Liver (tissue), 9 donors: ENCODE results near the gene TREML2. TPM values are rescaled to one million over a fixed set of nuclear protein-coding genes. Genes with fewer than 3 reads are reported as not detected.

Experiments
- DNase-seq: peaks from one replicate; pipeline ENCODE4 v3.0.0-alpha.2; 2017; ENCODE audit warnings: low spot score
- H3K27ac ChIP-seq, 2 donors: one replicate each; pipeline ENCODE4 v1.7.0; 2013; ENCODE audit warnings: inconsistent platforms in 2 of 2, low read length in 2 of 2, control low read depth in 1 of 2, low read depth in 1 of 2, mild to moderate bottlenecking in 1 of 2
- H3K27me3 ChIP-seq, 4 donors: one replicate each; pipeline versions ENCODE4 v1.6.1 to v1.7.0; 2013; ENCODE audit warnings: low read length in 3 of 4, inconsistent platforms in 1 of 4, mild to moderate bottlenecking in 1 of 4, moderate library complexity in 1 of 4; ENCODE audit not compliant: control insufficient read depth in 4 of 4, insufficient read depth in 4 of 4
- H3K36me3 ChIP-seq, 4 donors: one replicate each; pipeline versions ENCODE4 v1.6.1 to v1.7.0; 2013; ENCODE audit warnings: low read length in 3 of 4, mild to moderate bottlenecking in 3 of 4, low read depth in 1 of 4, moderate library complexity in 1 of 4; ENCODE audit not compliant: control insufficient read depth in 4 of 4, insufficient read depth in 3 of 4
- H3K4me1 ChIP-seq, 4 donors: one replicate each; pipeline versions ENCODE4 v1.6.1 to v1.7.0; 2013; ENCODE audit warnings: low read length in 3 of 4, mild to moderate bottlenecking in 3 of 4, moderate library complexity in 1 of 4; ENCODE audit not compliant: control insufficient read depth in 4 of 4, insufficient read depth in 4 of 4
- H3K4me3 ChIP-seq, 3 donors: one replicate each; pipeline versions ENCODE4 v1.6.1 to v1.7.0; 2013; ENCODE audit warnings: low read length in 3 of 3, control low read depth in 1 of 3, low read depth in 1 of 3, mild to moderate bottlenecking in 1 of 3
- H3K9ac ChIP-seq, 2 donors: one replicate each; pipeline ENCODE4 v1.7.0; 2013; ENCODE audit warnings: low read length in 2 of 2, mild to moderate bottlenecking in 2 of 2, moderate library complexity in 2 of 2, control low read depth in 1 of 2, low read depth in 1 of 2
- H3K9me3 ChIP-seq, 4 donors: one replicate each; pipeline versions ENCODE4 v1.6.1 to v1.7.0; 2013; ENCODE audit warnings: low read length in 3 of 4; ENCODE audit not compliant: control insufficient read depth in 4 of 4
- CTCF ChIP-seq: fragments of 150-350 bp; IDR thresholded peaks from 2 replicates; pipeline ENCODE4 v1.5.1; 2017; ENCODE audit warnings: improper control_type of control experiment, low read depth, low read length; ENCODE audit not compliant: missing input control
- EGR1 ChIP-seq, 2 donors: IDR thresholded peaks; 2 replicates each; pipeline ENCODE4 v1.6.1; 2016 to 2018; ENCODE audit warnings: antibody characterized with exemption in 2 of 2, low read depth in 2 of 2
- FOXA1 ChIP-seq: IDR thresholded peaks from 2 replicates; pipeline ENCODE4 v1.6.1; 2016; ENCODE audit warnings: antibody characterized with exemption
- FOXA2 ChIP-seq: IDR thresholded peaks from 2 replicates; pipeline ENCODE4 v1.6.1; 2016; ENCODE audit warnings: antibody characterized with exemption
- GABPA ChIP-seq, 2 donors: IDR thresholded peaks in 1 of 2; conservative IDR thresholded peaks in 1 of 2; 2 replicates each; pipeline ENCODE4 v1.6.1; 2016; ENCODE audit warnings: antibody characterized with exemption in 2 of 2, mild to moderate bottlenecking in 1 of 2, moderate library complexity in 1 of 2
- HNF4A ChIP-seq, 2 donors: conservative IDR thresholded peaks; 2 replicates each; pipeline ENCODE4 v1.6.1; 2016; ENCODE audit warnings: antibody characterized with exemption in 2 of 2, mild to moderate bottlenecking in 2 of 2
- HNF4G ChIP-seq: IDR thresholded peaks from 2 replicates; pipeline ENCODE4 v1.6.1; 2016; ENCODE audit warnings: antibody characterized with exemption
- JUND ChIP-seq, 2 donors: IDR thresholded peaks; 2 replicates each; pipeline ENCODE4 v1.6.1; 2016; ENCODE audit warnings: antibody characterized with exemption in 2 of 2
- NR2F2 ChIP-seq: IDR thresholded peaks from 2 replicates; pipeline ENCODE4 v1.6.1; 2016; ENCODE audit warnings: antibody characterized with exemption
- RAD21 ChIP-seq, 2 donors: IDR thresholded peaks; 2 replicates each; pipeline ENCODE4 v1.6.1; 2016; ENCODE audit warnings: antibody characterized with exemption in 2 of 2, mild to moderate bottlenecking in 2 of 2
- REST ChIP-seq: IDR thresholded peaks from 2 replicates; pipeline ENCODE4 v1.6.1; 2016; ENCODE audit warnings: antibody characterized with exemption, mild to moderate bottlenecking
- RXRA ChIP-seq, 2 donors: IDR thresholded peaks; 2 replicates each; pipeline ENCODE4 v1.6.1; 2017 to 2018; ENCODE audit warnings: antibody characterized with exemption in 2 of 2, mild to moderate bottlenecking in 1 of 2
- SP1 ChIP-seq: IDR thresholded peaks from 2 replicates; pipeline ENCODE4 v1.6.1; 2018; ENCODE audit warnings: antibody characterized with exemption, mild to moderate bottlenecking
- TAF1 ChIP-seq: conservative IDR thresholded peaks from 2 replicates; pipeline ENCODE4 v1.6.1; 2016; ENCODE audit warnings: antibody characterized with exemption, mild to moderate bottlenecking
- YY1 ChIP-seq: IDR thresholded peaks from 2 replicates; pipeline ENCODE4 v1.6.1; 2016; ENCODE audit warnings: antibody characterized with exemption, mild to moderate bottlenecking
- WGBS: extraction: QIAGEN DNeasy Blood & Tissue Kit; methylation state at CpG from one replicate; pipeline ENCODE4 v1.1.7; 2013; 5-methylcytosine and 5-hydroxymethylcytosine counted together
- polyA plus RNA-seq, 2 donors: library from polyadenylated mRNA; stranded (reverse) in 1 of 2; unstranded in 1 of 2; fragments of 200-250 nt in 1 of 2; fragments of >200 nt in 1 of 2; fragmentation: Nextera tagmentation in 1 of 2; extraction: Ambion mirVana in 1 of 2; gene quantifications; one replicate each; pipeline versions ENCODE4 v1.2.1 to v1.2.3, GENCODE V29; 2013 to 2015
- total RNA-seq, 2 donors: library from RNA; depleted of rRNA; stranded (reverse); fragments of >200 nt; gene quantifications; one replicate each; pipeline ENCODE4 v1.2.3, GENCODE V29; 2014
- TF ChIP-seq, protein P1 (sequence below): IDR thresholded peaks from 2 replicates; pipeline ENCODE4 v1.6.1; 2016; ENCODE audit warnings: antibody characterized with exemption
- TF ChIP-seq, protein P2 (sequence below): IDR thresholded peaks from 2 replicates; pipeline ENCODE4 v1.6.1; 2016; ENCODE audit warnings: antibody characterized with exemption
- TF ChIP-seq, protein P3 (sequence below): IDR thresholded peaks from 2 replicates; pipeline ENCODE4 v1.6.1; 2016; ENCODE audit warnings: antibody characterized with exemption
- donor health status: healthy.
- donor health status: healthy.
- donor health status: healthy.
- donor health status: healthy.
- donor health status: healthy.

Gene TREML2
- total and polyA plus RNA-seq, 4 donors: 0.03 to 9.8 (median 0.23) TPM

DNA sequence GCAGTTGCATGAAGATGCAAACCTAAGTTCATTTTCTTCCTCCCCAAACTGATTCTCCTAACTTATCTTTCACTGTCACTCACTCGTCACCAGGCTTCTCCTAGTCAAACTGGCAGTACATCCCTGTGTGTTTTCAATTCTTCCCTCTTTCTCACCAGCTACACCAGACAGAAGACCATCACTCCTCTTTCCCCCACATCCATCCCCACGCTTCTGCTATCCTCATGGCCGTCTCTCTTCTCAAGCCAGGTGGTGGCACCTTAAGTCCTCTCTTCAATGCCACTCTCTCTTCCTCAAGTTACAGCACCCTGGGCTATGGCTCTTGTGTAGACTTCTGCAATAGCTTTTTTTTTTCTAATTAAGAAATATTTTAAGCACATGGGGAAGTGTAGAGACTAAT lies 23.7 kb downstream of the TREML2 start:
- no peak for DNase-seq
- H3K9me3 ChIP-seq: no peaks in the 10 kb centered on the region
- no peak for TF ChIP-seq GABPA (IDR thresholded peaks at IDR 0.05 in 1 of 2, conservative IDR thresholded peaks at IDR 0.05 in 1 of 2)
- TF ChIP-seq SP1: no peak
- no peak for TF ChIP-seq HNF4G
- no peak for TF ChIP-seq CTCF
- TF ChIP-seq, protein P1, sequence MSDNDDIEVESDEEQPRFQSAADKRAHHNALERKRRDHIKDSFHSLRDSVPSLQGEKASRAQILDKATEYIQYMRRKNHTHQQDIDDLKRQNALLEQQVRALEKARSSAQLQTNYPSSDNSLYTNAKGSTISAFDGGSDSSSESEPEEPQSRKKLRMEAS: no peak
- no peak for TF ChIP-seq HNF4A (conservative IDR thresholded peaks at IDR 0.05)
- no peak for TF ChIP-seq FOXA2
- TF ChIP-seq TAF1: no peak
- no peak for TF ChIP-seq JUND (IDR thresholded peaks at IDR 0.05)
- TF ChIP-seq REST: no peak
- TF ChIP-seq, protein P2, sequence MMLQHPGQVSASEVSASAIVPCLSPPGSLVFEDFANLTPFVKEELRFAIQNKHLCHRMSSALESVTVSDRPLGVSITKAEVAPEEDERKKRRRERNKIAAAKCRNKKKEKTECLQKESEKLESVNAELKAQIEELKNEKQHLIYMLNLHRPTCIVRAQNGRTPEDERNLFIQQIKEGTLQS: no peak
- no peak for TF ChIP-seq NR2F2
- no peak for TF ChIP-seq YY1
- no peak for TF ChIP-seq RXRA (IDR thresholded peaks at IDR 0.05)
- TF ChIP-seq EGR1 (IDR thresholded peaks at IDR 0.05; ENCODE audit: low read depth in 2 of 2): no peak
- TF ChIP-seq FOXA1: no peak
- no peak for TF ChIP-seq RAD21 (IDR thresholded peaks at IDR 0.05)

GRCh38 chr6:41176189-41176588 lies 24.8 kb downstream of the TREML2 start:
- H3K27me3 ChIP-seq: no peaks in the 10 kb centered on the region
- no peak overlapping the region for H3K9ac ChIP-seq
- no peaks in the 10 kb centered on the region for H3K9me3 ChIP-seq
- H3K27ac ChIP-seq: no peak overlapping the region
- no peak for TF ChIP-seq RAD21 (IDR thresholded peaks at IDR 0.05)
- TF ChIP-seq JUND (IDR thresholded peaks at IDR 0.05): no peak
- TF ChIP-seq, protein P1: no peak
- TF ChIP-seq TAF1: no peak
- no peak for TF ChIP-seq HNF4A (conservative IDR thresholded peaks at IDR 0.05)
- no peak for TF ChIP-seq EGR1 (IDR thresholded peaks at IDR 0.05; ENCODE audit: low read depth in 2 of 2)
- TF ChIP-seq FOXA2: no peak
- TF ChIP-seq CTCF: no peak
- TF ChIP-seq, protein P3, sequence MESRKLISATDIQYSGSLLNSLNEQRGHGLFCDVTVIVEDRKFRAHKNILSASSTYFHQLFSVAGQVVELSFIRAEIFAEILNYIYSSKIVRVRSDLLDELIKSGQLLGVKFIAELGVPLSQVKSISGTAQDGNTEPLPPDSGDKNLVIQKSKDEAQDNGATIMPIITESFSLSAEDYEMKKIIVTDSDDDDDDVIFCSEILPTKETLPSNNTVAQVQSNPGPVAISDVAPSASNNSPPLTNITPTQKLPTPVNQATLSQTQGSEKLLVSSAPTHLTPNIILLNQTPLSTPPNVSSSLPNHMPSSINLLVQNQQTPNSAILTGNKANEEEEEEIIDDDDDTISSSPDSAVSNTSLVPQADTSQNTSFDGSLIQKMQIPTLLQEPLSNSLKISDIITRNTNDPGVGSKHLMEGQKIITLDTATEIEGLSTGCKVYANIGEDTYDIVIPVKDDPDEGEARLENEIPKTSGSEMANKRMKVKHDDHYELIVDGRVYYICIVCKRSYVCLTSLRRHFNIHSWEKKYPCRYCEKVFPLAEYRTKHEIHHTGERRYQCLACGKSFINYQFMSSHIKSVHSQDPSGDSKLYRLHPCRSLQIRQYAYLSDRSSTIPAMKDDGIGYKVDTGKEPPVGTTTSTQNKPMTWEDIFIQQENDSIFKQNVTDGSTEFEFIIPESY: no peak
- no peak for TF ChIP-seq HNF4G
- H3K4me3 ChIP-seq: no peak overlapping the region
- H3K4me1 ChIP-seq: no peaks in the 10 kb centered on the region
- 88% methylated on average over 12 of the region's 12 CpGs for WGBS
- H3K36me3 ChIP-seq: no peaks in the 10 kb centered on the region
- no peak for DNase-seq

More for the DNA sequence above, 23.7 kb downstream of the TREML2 start:
- Histone ChIP-seq H3K27ac (no peak overlapping the region), H3K9ac (no peak overlapping the region), H3K36me3 (no peaks in the 10 kb centered on the region), H3K27me3 (no peaks in the 10 kb centered on the region), H3K4me3 (no peak overlapping the region), H3K4me1 (no peaks in the 10 kb centered on the region)
- WGBS: 75% methylated on average over 3 of the region's 3 CpGs
